GM10266 (cell line): Measurements from ENCODE around the gene GALNTL6.

Experiments
- DNase-seq: peaks from one replicate; pipeline ENCODE4 v3.0.0; 2012; ENCODE audit errors: extremely low spot score
- CTCF ChIP-seq: IDR thresholded peaks from 2 replicates; pipeline ENCODE4 v1.5.1; 2012; ENCODE audit warnings: mild to moderate bottlenecking, low read depth; ENCODE audit not compliant: control insufficient read depth, insufficient read depth; ENCODE audit errors: missing control alignments

Gene GALNTL6

GRCh38 chr4:172124656-172125308, 311.6 kb downstream of the GALNTL6 start:
- TF ChIP-seq CTCF = no peak
- no peak for DNase-seq

GRCh38 chr4:172125443-172125842, 312.2 kb downstream of the GALNTL6 start:
- DNase-seq = no peak
- no peak for TF ChIP-seq CTCF

- no peak for TF ChIP-seq CTCF
- no peak for DNase-seq
Observed at GRCh38 chr4:172127168-172127567, 314.0 kb downstream of the GALNTL6 start.

- TF ChIP-seq CTCF = no peak
- no peak for DNase-seq
Observed at GRCh38 chr4:172129593-172129992, 316.4 kb downstream of the GALNTL6 start.

GRCh38 chr4:172134521-172134920, 321.3 kb downstream of the GALNTL6 start:
- DNase-seq = no peak
- no peak for TF ChIP-seq CTCF

GRCh38 chr4:172141025-172141424, 327.8 kb downstream of the GALNTL6 start:
- no peak for TF ChIP-seq CTCF
- DNase-seq = no peak

GRCh38 chr4:172142281-172142741, 329.1 kb downstream of the GALNTL6 start:
- no peak for DNase-seq
- TF ChIP-seq CTCF = no peak
